GM20431 (cell line): ENCODE data around the gene THAP7.
"Not testable (repeated sequence)": the region's sequence is repeated elsewhere in the genome, so short reads cannot be mapped to it uniquely, and the experiment has no call there.

ENCODE experiments used
- in situ Hi-C: fragments of 300-500 bp; cut with MseI, MboI; formaldehyde crosslinking; loops from one replicate; pipeline ENCODE4 v1.15.0; 2020; ENCODE audit warnings: low sequenced_read_pairs; ENCODE audit not compliant: unreplicated experiment

The THAP7 gene

DNA sequence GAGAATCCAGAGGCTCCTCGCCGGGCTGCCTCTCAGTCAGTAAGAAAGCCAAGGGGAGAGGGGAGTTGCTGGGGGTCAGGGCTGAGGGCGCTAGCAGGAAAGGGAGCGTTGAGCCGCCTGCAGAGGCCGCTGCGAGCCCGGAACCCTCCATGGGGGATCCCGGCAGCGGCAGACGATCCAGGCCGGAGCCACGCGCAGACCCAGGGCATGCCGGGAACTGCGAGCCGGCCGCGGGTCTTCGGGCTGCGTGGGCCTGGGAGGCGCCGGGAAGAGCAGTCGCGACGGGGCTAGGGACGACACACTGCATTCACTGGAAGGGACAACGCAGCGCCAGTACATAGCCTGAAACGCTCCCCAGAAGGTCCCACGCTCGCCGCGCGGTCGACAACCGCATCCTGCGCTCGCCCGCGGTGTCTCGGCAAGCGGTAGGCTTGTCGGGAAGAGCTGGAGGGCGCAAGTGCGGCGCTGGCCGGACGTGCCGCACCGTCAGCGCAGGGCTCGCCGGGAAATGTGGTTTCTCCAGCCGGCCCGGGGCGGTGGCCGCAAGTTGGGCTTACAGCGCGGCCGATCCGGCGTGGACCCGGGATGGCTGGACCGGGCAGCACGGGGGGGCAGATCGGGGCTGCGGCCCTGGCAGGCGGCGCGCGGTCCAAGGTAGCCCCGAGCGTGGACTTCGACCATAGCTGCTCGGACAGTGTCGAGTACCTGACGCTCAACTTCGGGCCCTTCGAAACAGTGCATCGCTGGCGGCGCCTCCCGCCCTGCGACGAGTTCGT is 19.9 kb downstream of the THAP7 start, which contains the start of gene LZTR1:
TSS of gene LZTR1 (plus strand) at position 511 of the 776 bp plus-strand sequence. CDS start at position 586, 75 bp downstream.
- in situ Hi-C loops = no loop called here

DNA sequence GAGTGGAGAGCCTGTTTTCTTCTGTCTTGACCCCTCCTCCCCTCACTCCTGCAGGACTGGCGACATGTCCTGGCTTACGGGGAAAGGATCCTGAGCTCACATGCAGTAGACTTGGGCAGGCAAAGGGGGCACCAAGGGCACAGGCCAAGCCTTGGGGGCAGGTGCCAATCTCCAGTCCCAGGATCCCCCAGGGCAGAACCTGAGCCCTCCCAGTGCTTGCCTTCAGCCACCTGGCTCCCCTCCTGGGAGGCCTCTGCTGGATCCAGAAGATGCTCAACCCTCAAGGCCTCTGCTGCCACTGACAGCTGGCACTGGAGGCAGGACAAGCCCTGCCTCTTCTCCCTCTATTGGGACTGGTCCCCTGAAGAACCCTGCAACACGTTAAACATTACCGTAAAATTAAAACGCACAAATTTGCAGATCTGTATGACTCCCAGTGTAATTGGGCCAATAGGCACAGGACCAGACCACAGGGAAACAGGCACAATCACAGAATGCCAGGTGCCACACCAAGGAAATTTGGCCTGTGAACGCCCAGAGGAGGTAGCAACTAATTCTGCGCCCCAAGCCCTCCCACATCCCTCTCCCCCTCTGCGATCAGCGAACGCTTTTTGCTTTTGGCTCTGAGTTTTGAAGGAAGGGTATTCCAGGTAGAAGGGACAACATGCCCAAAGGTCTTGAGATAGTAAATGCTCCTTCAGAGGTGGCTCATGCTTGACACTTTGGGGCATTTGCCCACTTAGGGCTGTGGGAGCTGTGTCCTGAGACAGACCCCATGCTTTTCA is 20.8 kb downstream of the THAP7 start:
- in situ Hi-C loops = no loop called here

- in situ Hi-C loops = no loop called here
These were observed 21.4 kb downstream of the THAP7 start for GRCh38 chr22:20980523-20980922.

DNA sequence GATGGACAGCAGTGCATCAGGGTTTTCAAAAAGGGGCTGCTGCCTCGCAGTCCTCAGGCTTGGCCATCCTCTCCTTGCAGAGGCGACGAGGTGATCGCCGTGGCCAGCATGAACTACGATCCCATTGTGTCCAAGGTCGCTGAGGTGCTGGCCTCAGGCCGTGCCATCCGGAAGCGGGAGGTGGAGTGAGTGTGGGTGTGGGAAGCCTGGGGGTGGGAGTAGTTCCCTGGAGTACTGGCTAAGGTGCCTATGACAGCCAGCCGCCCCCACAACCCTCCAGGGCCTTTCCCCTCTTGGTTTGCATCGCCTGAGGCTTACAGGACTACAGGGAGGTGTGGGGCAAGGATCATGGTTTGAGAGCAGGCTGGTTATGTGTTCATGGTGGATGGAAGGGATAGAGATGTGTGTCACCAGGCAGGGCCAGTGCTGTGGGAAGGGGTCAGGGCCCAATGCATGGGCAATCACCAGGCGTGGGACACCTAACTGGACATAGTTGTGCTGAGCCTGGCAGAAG is 21.9 kb downstream of the THAP7 start:
- in situ Hi-C loops = no loop called here

DNA sequence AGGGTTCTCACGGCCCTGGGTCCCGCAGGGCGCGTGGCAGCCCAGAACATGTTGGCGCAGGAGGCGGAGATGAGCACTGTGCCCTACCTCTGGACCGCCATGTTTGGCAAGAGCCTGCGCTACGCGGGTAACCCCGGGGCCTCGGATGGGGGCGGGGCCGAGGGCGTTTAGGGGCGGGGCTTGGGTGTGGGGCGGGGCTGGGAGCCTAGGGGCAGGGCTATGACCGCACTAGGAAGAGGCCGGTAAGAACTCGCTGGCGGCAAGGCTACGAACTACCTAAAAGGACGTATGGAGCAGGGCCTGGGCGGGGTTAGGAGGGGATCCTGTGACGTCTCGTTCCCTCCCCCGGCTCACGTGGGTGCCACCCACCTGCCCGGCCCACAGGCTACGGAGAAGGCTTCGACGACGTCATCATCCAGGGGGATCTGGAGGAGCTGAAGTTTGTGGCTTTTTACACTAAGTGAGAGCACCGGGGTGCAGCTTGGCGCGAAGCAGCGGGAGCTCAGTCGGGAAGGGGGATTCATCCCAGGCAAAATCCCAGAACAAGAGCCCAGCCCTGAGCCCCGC is 22.6 kb downstream of the THAP7 start:
- in situ Hi-C loops = no loop called here

DNA sequence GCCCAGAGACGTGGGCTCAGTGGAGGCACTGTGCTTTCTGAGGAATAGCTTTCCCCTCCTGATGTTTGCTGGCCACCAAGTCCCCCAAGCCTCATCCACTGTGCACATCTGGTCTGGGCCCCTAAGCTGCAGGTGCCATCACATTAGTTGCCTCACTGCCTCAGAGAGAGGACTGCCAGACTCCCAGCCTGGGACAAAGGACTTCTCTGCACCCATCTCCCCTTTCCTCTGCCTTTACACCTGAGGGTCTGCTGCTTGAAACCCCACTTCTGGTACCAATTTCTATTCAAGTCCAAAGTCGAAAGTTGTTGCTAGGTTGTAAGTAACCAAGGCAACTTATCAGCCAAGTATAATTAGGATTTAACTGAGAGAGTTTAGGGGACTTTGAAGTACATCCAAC is 23.5 kb downstream of the THAP7 start:
- in situ Hi-C loops = no loop called here

GRCh38 chr22:20977516-20978170 is 24.3 kb downstream of the THAP7 start:
- in situ Hi-C loops = no loop called here

- in situ Hi-C loops = no loop called here
These were observed 24.9 kb downstream of the THAP7 start for GRCh38 chr22:20977019-20977418.

DNA sequence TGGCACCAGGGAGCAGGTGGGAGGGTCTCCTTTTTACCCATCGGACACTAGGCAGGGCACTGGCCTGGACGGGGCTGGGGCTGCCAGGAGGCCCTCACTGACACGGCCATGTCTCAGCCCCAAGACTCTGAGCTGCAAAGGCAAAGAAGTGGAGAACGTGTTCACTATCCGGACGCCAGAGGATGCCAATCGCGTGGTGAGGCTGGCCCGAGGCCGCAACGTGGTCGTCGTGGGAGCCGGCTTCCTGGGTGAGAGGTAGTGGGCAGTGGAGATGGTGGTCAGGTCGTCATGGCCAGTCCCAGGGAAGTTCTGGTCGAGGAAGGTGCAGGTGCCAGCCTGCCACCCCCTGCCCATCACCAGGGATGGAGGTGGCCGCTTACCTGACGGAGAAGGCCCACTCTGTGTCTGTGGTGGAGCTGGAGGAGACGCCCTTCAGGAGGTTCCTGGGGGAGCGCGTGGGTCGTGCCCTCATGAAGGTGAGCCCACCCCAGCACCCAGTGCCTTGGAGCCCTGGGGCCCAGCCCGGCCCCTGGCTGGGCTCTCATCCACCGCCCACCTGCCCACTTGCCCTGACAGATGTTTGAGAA is 25.5 kb downstream of the THAP7 start:
- in situ Hi-C loops = no loop called here

- in situ Hi-C loops = no loop called here
These were observed 26.2 kb downstream of the THAP7 start for GRCh38 chr22:20975541-20976290.

- in situ Hi-C loops = no loop called here
These were observed 27.5 kb downstream of the THAP7 start for GRCh38 chr22:20974336-20974955.

- in situ Hi-C loops = no loop called here
These were observed 28.2 kb downstream of the THAP7 start for GRCh38 chr22:20973634-20974286.

DNA sequence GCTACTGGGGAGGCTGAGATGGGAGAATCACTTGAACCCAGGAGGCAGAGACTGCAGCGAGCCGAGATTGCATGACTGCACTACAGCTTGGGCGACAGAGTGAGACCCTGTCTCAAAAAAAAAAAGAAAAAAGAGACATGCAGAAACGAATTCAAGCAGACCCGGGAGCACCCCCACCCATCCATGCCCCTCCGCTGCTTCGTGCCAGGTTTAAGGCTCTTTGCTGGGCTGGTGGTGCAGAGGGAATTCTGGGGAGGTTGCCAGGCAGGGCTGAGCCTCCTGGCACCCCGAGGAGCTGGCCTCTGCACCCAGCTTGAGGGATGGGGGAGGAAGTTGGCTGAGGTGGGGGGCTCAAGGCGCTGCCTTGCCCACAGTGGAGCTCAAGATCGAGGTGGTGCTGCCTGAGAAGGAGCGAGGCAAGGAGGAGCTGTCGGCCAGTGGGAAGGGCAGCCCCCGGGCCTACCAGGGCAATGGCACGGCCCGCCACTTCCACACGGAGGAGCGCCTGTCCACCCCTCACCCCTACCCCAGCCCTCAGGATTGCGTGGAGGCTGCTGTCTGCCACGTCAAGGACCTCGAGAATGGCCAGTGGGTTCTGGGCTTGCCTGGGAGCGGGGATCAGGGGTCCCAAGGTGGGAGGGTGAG is 28.9 kb downstream of the THAP7 start:
- in situ Hi-C loops = no loop called here

GRCh38 chr22:20972014-20972694 is 29.8 kb downstream of the THAP7 start:
- in situ Hi-C loops = not testable (repeated sequence)

GRCh38 chr22:20970939-20971657 is 30.8 kb downstream of the THAP7 start:
- in situ Hi-C loops = no loop called here

- in situ Hi-C loops = no loop called here
These were observed 33.5 kb downstream of the THAP7 start for GRCh38 chr22:20968281-20968977.
